Heart left ventricle (tissue), 16 donors: ENCODE results near the gene CPLANE1. TPM values are rescaled to one million over a fixed set of nuclear protein-coding genes. Genes with fewer than 3 reads are reported as not detected.
"Not testable (repeated sequence)": the region's sequence is repeated elsewhere in the genome, so short reads cannot be mapped to it uniquely, and the experiment has no call there.

Experiments used
- ATAC-seq, 4 donors: fragments of 200-7000 bp; cut with Tn5 transposase; one replicate each; pipeline ENCODE4 v1.9.1; 2020 to 2022; ENCODE audit warnings: moderate library complexity in 4 of 4, mild to moderate bottlenecking in 3 of 4, moderate number of reproducible peaks in 1 of 4
- DNase-seq, 5 donors: peaks; one replicate each; pipeline ENCODE4 v3.0.0-alpha.2; 2020
- H3K27ac ChIP-seq, 12 donors: fragments of 200-600 bp; sonication (generic) in 4 of 12; one replicate each; pipeline versions ENCODE4 v1.5.0 to v1.8.0; 2016 to 2022; ENCODE audit warnings: mild to moderate bottlenecking in 2 of 12
- H3K27me3 ChIP-seq, 9 donors: fragments of 200-600 bp; sonication (generic) in 2 of 9; one replicate each; pipeline versions ENCODE4 v1.5.1 to v1.8.0; 2016 to 2022; ENCODE audit warnings: mild to moderate bottlenecking in 3 of 9
- H3K36me3 ChIP-seq, 9 donors: fragments of 200-600 bp; sonication (generic) in 2 of 9; one replicate each; pipeline versions ENCODE4 v1.5.0 to v1.8.0; 2018 to 2022; ENCODE audit warnings: mild to moderate bottlenecking in 2 of 9
- H3K4me1 ChIP-seq, 12 donors: fragments of 200-600 bp; sonication (generic) in 4 of 12; one replicate each; pipeline versions ENCODE4 v1.5.0 to v1.8.0; 2016 to 2022; ENCODE audit warnings: mild to moderate bottlenecking in 3 of 12
- H3K4me3 ChIP-seq, 12 donors: fragments of 200-600 bp; sonication (generic) in 4 of 12; one replicate each; pipeline versions ENCODE4 v1.5.0 to v1.8.0; 2017 to 2022; ENCODE audit warnings: mild to moderate bottlenecking in 9 of 12, moderate library complexity in 4 of 12
- H3K9me3 ChIP-seq, 12 donors: fragments of 200-600 bp; sonication (generic) in 4 of 12; one replicate each; pipeline versions ENCODE4 v1.5.0 to v1.8.0; 2016 to 2022; ENCODE audit warnings: mild to moderate bottlenecking in 1 of 12
- POLR2A ChIP-seq, 2 donors: fragments of 450-650 bp; IDR thresholded peaks; one replicate each; pipeline ENCODE4 v1.6.1; 2017; ENCODE audit warnings: antibody characterized with exemption in 2 of 2, mild to moderate bottlenecking in 2 of 2, moderate library complexity in 2 of 2
- WGBS, 4 donors: extraction: QIAGEN DNeasy Blood & Tissue Kit in 2 of 4; methylation state at CpG; one replicate each; pipeline versions ENCODE4 v1.1.5 to v1.1.7; 2013 to 2018; 5-methylcytosine and 5-hydroxymethylcytosine counted together
- intact Hi-C, 10 donors: fragments of 100-400 bp; cut with DNase I; formaldehyde crosslinking; loops; one replicate each; pipeline versions ENCODE4 v1.11.1 to v1.14.2; 2022
- polyA plus RNA-seq, 2 donors: library from polyadenylated mRNA; stranded (reverse); fragments of 200-250 nt; gene quantifications; one replicate each; pipeline ENCODE4 v1.2.3, GENCODE V29; 2013
- total RNA-seq, 9 donors: library from RNA; depleted of rRNA in 2 of 9; stranded (reverse); fragments of >200 nt in 2 of 9; fragmentation: NEBNext Ultra II Directional in 3 of 9; extraction: Animal tissue kit (Norgen Biotek cat#: 25700) in 3 of 9; gene quantifications; one replicate each; pipeline versions ENCODE4 v1.1.0 to v1.2.4, GENCODE V29; 2016 to 2023
- TF ChIP-seq, protein P1 (sequence below), 12 donors: fragments of 200-600 bp; sonication (generic) in 4 of 12; IDR thresholded peaks; one replicate each; pipeline versions ENCODE4 v1.5.0 to v1.8.0; 2018 to 2022; ENCODE audit warnings: antibody characterized with exemption in 12 of 12, mild to moderate bottlenecking in 5 of 12
- donor health status: ischemic (EF 13 %, LVEDD 7.1; RV severe dilation, severe dysfunction).
- donor health status: healthy with polysubstance abuse.
- donor health status: DM: no; HTN: yes; CAD: no.
- donor health status: DM: no; HTN: no; CAD: no.
- donor health status: ischemic (EF 25% LVEDD 6.9; RV normal size, moderate dysfunction).
- donor health status: ischemic (EF 25% LVEDD 5.7; RV mildly dilated, moderate dysfunction).
- donor health status: healthy.
- donor health status: DM: yes; HTN: yes; CAD: no.
- donor health status: ischemic (EF 35%, LVEDD 5.7; RV mildly dilated, moderate dysfunction).
- donor health status: nonischemic (EF 11% LVEDD 7.7; RV severe dilation, severe dysfunction).
- donor health status: DM: yes; HTN: yes; CAD: no.
- donor health status: PGD.
- donor health status: ischemic (EF 29% LVEDD 5.4; RV normal size, mild dysfunction).
- donor health status: nonischemic (EF 23%, LVEDD 6.1; RV moderate dilation, normal function).

Gene CPLANE1
- total and polyA plus RNA-seq, 11 donors: 2.6 to 13.2 (median 9.3) TPM

- Histone ChIP-seq H3K36me3 (peaks cover 0 to 6% (median 0%) of the 10 kb centered on the region in 9 donors), H3K4me3 (no peak overlapping the region), H3K9me3 (peaks cover 0 to 2% (median 0%) of the 10 kb centered on the region in 12 donors), H3K4me1 (no peaks in the 10 kb centered on the region), H3K27ac (no peak overlapping the region), H3K27me3 (no peaks in the 10 kb centered on the region)
- intact Hi-C loops: no loop called here
- TF ChIP-seq, protein P1, sequence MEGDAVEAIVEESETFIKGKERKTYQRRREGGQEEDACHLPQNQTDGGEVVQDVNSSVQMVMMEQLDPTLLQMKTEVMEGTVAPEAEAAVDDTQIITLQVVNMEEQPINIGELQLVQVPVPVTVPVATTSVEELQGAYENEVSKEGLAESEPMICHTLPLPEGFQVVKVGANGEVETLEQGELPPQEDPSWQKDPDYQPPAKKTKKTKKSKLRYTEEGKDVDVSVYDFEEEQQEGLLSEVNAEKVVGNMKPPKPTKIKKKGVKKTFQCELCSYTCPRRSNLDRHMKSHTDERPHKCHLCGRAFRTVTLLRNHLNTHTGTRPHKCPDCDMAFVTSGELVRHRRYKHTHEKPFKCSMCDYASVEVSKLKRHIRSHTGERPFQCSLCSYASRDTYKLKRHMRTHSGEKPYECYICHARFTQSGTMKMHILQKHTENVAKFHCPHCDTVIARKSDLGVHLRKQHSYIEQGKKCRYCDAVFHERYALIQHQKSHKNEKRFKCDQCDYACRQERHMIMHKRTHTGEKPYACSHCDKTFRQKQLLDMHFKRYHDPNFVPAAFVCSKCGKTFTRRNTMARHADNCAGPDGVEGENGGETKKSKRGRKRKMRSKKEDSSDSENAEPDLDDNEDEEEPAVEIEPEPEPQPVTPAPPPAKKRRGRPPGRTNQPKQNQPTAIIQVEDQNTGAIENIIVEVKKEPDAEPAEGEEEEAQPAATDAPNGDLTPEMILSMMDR (IDR thresholded peaks at IDR 0.05): no peak
- TF ChIP-seq POLR2A (IDR thresholded peaks at IDR 0.05): no peak
- ATAC-seq (no peak), DNase-seq (no peak)
- 63 to 71% (median 66%) methylated on average over 7 of the region's 7 CpGs for WGBS, 4 donors
Observed at GRCh38 chr5:37090123-37090726, 159.0 kb downstream of the CPLANE1 start.

- 63 to 70% (median 65%) methylated on average over 6 of the region's 6 CpGs for WGBS, 4 donors
- no peak for TF ChIP-seq POLR2A (IDR thresholded peaks at IDR 0.05)
- TF ChIP-seq, protein P1 (IDR thresholded peaks at IDR 0.05): no peak
- Histone ChIP-seq H3K27me3 (no peaks in the 10 kb centered on the region), H3K36me3 (peaks cover 0 to 7% (median 0%) of the 10 kb centered on the region in 9 donors), H3K4me1 (no peaks in the 10 kb centered on the region), H3K9me3 (peaks cover 0 to 6% (median 0%) of the 10 kb centered on the region in 12 donors), H3K27ac (no peak overlapping the region), H3K4me3 (no peak overlapping the region)
- no peak for ATAC-seq
- intact Hi-C loops: no loop called here
- no peak for DNase-seq
Observed at GRCh38 chr5:37088009-37088408, 161.2 kb downstream of the CPLANE1 start.

DNA sequence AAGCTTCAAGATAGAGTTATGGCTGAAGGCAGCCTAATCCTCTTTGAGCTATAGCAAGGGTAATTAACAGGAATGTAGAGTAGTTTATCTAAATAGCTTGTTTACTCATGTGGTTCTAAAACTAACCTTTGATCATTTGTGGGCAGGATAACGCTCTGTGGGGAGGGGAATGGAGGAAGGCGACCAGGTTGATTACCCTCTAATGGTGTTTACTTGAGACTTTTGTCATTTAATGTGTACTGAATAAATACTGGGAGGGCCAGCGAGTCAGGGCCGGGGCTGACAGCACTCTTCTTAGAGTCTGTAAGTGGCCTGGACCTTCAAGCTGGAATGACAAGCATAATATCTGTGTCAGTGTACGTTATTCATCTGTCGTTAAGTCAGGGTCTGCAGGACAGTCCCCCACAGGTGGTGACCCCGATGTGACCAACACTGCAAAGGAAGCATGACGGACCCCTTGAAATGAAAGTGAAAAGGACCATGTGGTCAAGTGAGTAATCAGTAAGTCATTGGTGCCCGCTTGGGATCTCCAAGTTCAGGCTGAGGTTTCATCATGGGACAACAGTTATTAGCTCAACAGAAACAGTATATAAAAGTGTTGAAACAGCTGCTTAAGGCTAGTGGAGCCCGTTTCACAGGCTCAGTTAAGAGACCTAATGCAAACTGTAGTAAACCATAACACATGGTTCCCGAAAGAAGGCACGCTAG is 162.6 kb downstream of the CPLANE1 start:
- intact Hi-C loops: no loop called here

DNA sequence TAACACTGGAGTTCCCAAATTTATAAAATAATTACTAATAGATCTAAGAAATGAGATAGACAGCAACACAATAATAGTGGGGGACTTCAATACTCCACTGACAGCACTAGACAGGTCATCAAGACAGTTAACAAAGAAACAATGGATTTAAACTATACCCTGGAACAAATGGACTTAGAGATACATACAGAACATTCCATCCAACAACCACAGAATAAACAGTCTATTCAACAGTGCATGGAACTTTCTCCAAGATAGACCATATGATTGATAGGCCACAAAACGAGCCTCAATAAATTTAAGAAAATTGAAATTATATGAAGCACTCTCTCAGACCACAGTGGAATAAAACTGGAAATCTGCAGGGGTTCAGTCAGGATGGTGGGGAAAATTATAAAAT is 163.2 kb downstream of the CPLANE1 start:
- ATAC-seq, intact Hi-C loops, H3K4me3 ChIP-seq, DNase-seq, H3K4me1 ChIP-seq, H3K27me3 ChIP-seq, H3K27ac ChIP-seq, H3K9me3 ChIP-seq: not testable (repeated sequence)
- 86 to 89% (median 87%) methylated on average over 1 of the region's 1 CpG for WGBS, 4 donors
- H3K36me3 ChIP-seq: peaks cover 0 to 14% (median 0%) of the 10 kb centered on the region in 9 donors

More for the DNA sequence above, 162.6 kb downstream of the CPLANE1 start:
- Histone ChIP-seq H3K4me3 (no peak overlapping the region), H3K27me3 (no peaks in the 10 kb centered on the region), H3K9me3 (peaks cover 0 to 6% (median 0%) of the 10 kb centered on the region in 12 donors), H3K36me3 (peaks cover 0 to 8% (median 0%) of the 10 kb centered on the region in 9 donors), H3K4me1 (no peaks in the 10 kb centered on the region), H3K27ac (no peak overlapping the region)
- no peak for ATAC-seq
- TF ChIP-seq POLR2A (IDR thresholded peaks at IDR 0.05): no peak
- TF ChIP-seq, protein P1 (IDR thresholded peaks at IDR 0.05): no peak
- DNase-seq: no peak
- WGBS, 4 donors: 84 to 85% (median 84%) methylated on average over 12 of the region's 12 CpGs

DNA sequence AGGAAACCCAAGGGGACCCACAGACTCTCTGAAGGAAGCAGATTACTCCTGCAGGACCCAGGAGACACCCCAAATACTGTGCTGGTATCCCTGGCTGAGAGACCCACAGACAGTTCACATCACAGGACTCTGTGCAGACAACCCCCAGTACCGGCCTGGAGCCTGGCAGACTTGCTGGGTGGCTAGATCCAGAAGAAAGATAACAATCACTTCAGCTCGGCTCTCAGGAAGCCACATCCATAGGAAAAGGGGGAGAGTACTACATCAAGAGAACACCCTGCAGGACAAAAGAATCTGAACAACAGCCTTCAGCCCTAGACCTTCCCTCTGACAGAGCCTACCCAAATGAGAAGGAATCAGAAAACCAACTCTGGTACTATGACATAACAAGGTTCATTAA is 166.2 kb downstream of the CPLANE1 start:
- H3K9me3 ChIP-seq, H3K4me3 ChIP-seq, DNase-seq, H3K4me1 ChIP-seq, H3K27me3 ChIP-seq, intact Hi-C loops, ATAC-seq, H3K27ac ChIP-seq: not testable (repeated sequence)
- H3K36me3 ChIP-seq: peaks cover 0 to 33% (median 7%) of the 10 kb centered on the region in 9 donors
- 35 to 69% (median 44%) methylated on average over 2 of the region's 2 CpGs for WGBS, 4 donors
